OCI-LY3 (cell line): ENCODE measurements around the gene SACM1L.

Experiments
- H2AFZ ChIP-seq: fragments of 200-600, 300-600 bp; shearing (Covaris generic); 2 replicates; pipeline ENCODE4 v1.6.0; 2014; ENCODE audit warnings: antibody characterized with exemption, low read depth, low read length
- H3K27ac ChIP-seq: fragments of 200-600, 300-600 bp; sonication (generic); 2 replicates; pipeline ENCODE4 v1.5.1; 2014; ENCODE audit warnings: mild to moderate bottlenecking, low read length, moderate library complexity, mixed read lengths
- H3K27me3 ChIP-seq: fragments of 200-600, 300-600 bp; sonication (generic); 2 replicates; pipeline ENCODE4 v1.6.1; 2014; ENCODE audit warnings: low read depth, low read length, mixed read lengths
- H3K36me3 ChIP-seq: fragments of 200-600, 300-600 bp; sonication (generic); replicated peaks from 2 replicates; pipeline ENCODE3; 2014; ENCODE audit warnings: low read depth, low read length, mixed read lengths
- H3K4me1 ChIP-seq: fragments of 300-600, 200-600 bp; sonication (generic); 2 replicates; pipeline ENCODE4 v1.6.1; 2014; ENCODE audit warnings: low read length, mixed read lengths
- H3K4me2 ChIP-seq: fragments of 200-600, 300-600 bp; sonication (generic); 2 replicates; pipeline ENCODE4 v1.6.1; 2014; ENCODE audit warnings: low read length, mixed read lengths
- H3K4me3 ChIP-seq: fragments of 300-600, 200-600 bp; sonication (generic); 2 replicates; pipeline ENCODE4 v1.5.1; 2014; ENCODE audit warnings: antibody characterized with exemption, mild to moderate bottlenecking, low read length, moderate library complexity
- H3K79me2 ChIP-seq: fragments of 300-600, 200-600 bp; shearing (Covaris generic); 2 replicates; pipeline ENCODE4 v1.6.1; 2014; ENCODE audit warnings: mild to moderate bottlenecking, low read length, mixed read lengths
- H3K9ac ChIP-seq: fragments of 300-600, 200-600 bp; shearing (Covaris generic); 2 replicates; pipeline ENCODE4 v1.6.0; 2014; ENCODE audit warnings: mild to moderate bottlenecking, low read length, moderate library complexity
- H3K9me3 ChIP-seq: fragments of 200-600, 300-600 bp; shearing (Covaris generic); 2 replicates; pipeline ENCODE4 v1.6.1; 2014; ENCODE audit warnings: low read length, mixed read lengths; ENCODE audit not compliant: insufficient read depth
- H4K20me1 ChIP-seq: fragments of 200-600, 300-600 bp; sonication (generic); 2 replicates; pipeline ENCODE4 v1.6.1; 2016; ENCODE audit warnings: low read length, mixed read lengths; ENCODE audit not compliant: insufficient read depth
- EZH2phosphoT487 ChIP-seq: fragments of 200-600 bp; shearing (Covaris generic); IDR thresholded peaks from 2 replicates; pipeline ENCODE4 v1.6.1; 2018; ENCODE audit warnings: antibody characterized with exemption, mixed run types, low read depth
- TF ChIP-seq, protein P1 (sequence below): fragments of 200-600, 300-600 bp; sonication (generic); IDR thresholded peaks from 2 replicates; pipeline ENCODE4 v1.5.1; 2014; ENCODE audit warnings: antibody characterized with exemption, low read length, low read depth

SACM1L gene

DNA sequence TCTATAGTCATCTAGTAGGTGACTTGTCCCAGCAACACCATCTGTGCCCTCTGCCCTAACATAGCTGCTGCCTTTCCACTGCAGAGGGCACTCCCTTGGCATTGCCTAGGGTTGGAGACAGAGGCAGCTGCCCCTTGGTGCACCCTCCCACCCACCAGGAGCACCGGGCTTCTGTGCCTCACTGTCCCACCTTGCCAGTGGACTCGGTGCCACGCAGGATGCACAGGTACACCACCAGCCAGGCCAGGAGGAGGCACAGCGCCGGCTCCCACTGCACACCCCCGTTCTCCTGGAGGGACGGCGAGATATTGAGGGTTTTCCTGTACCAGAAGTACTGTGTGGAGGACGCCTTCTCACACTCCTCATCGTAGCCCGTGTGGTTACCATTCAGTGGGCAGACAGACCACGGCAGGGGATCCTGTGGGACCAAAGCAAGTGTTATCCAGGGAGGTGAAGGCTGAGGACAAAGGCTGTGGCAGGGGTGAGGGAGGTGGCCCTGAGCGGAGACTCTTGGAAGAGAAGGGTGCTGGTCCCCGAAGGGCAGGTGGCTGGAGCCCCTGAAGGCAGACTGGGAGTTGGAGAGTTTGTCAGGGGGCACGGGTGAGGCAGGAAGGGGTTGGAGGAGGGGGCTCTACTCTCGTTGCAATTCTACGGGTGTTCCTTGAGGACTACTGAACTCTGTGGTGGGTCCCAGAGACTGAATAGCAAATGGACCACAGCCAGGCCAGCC is 86.5 kb downstream of the SACM1L start:
- Histone ChIP-seq H3K36me3 (no peaks in the 10 kb centered on the region), H3K4me1 (no peaks in the 10 kb centered on the region), H3K27me3 (peaks cover 38% of the 10 kb centered on the region), H3K27ac (no peak overlapping the region), H3K9ac (no peak overlapping the region), H3K4me2 (no peak overlapping the region), H2AFZ (no peak overlapping the region), H4K20me1 (no peaks in the 10 kb centered on the region), H3K9me3 (no peaks in the 10 kb centered on the region), H3K4me3 (no peak overlapping the region), H3K79me2 (no peaks in the 10 kb centered on the region)
- TF ChIP-seq, protein P1, sequence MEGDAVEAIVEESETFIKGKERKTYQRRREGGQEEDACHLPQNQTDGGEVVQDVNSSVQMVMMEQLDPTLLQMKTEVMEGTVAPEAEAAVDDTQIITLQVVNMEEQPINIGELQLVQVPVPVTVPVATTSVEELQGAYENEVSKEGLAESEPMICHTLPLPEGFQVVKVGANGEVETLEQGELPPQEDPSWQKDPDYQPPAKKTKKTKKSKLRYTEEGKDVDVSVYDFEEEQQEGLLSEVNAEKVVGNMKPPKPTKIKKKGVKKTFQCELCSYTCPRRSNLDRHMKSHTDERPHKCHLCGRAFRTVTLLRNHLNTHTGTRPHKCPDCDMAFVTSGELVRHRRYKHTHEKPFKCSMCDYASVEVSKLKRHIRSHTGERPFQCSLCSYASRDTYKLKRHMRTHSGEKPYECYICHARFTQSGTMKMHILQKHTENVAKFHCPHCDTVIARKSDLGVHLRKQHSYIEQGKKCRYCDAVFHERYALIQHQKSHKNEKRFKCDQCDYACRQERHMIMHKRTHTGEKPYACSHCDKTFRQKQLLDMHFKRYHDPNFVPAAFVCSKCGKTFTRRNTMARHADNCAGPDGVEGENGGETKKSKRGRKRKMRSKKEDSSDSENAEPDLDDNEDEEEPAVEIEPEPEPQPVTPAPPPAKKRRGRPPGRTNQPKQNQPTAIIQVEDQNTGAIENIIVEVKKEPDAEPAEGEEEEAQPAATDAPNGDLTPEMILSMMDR, result no peak
- no peak for TF ChIP-seq EZH2phosphoT487

DNA sequence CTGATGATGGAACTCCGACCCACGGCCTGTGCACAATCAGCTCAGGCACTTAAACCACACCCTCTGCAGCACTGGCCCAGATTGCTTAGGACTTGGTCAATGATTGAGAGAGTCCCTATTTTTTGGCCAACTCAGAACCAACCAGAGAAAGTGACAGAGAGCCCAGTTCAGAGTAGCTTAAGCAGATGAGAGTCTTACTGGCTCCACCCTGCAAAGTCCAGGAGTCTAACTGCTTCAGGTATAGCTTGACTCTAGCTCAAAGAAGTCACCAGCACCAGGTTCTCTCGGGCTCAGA is 87.1 kb downstream of the SACM1L start:
- no peak overlapping the region for H3K4me2 ChIP-seq
- H3K9me3 ChIP-seq, result no peaks in the 10 kb centered on the region

DNA sequence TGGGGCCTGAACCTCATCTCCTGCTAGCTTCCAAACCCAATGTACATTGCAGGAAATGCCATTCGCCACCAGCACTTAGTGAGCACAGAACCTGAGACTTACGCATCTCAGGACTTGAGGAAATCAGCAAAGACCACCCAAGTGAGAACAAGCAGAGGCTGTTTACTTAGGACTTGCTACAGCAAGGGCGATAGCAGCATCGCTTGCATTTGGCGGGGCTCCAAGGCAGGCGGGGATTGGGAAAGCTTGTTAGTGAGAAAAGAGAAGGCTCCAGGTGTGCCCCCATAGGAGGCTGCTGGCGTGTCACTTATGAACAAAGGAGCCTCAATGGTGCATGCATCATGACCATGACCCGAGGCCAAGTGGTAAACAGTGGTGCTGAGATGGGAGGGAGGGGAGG is 87.4 kb downstream of the SACM1L start:
- Histone ChIP-seq H3K9me3 (no peaks in the 10 kb centered on the region), H4K20me1 (no peaks in the 10 kb centered on the region), H2AFZ (no peak overlapping the region), H3K27ac (no peak overlapping the region), H3K79me2 (no peaks in the 10 kb centered on the region), H3K9ac (no peak overlapping the region), H3K27me3 (peaks cover 34% of the 10 kb centered on the region), H3K4me3 (no peak overlapping the region), H3K4me1 (no peaks in the 10 kb centered on the region), H3K36me3 (no peaks in the 10 kb centered on the region), H3K4me2 (no peak overlapping the region)
- TF ChIP-seq, protein P1, result no peak
- TF ChIP-seq EZH2phosphoT487, result no peak

More for the DNA sequence above, 87.1 kb downstream of the SACM1L start:
- no peak for TF ChIP-seq EZH2phosphoT487
- TF ChIP-seq, protein P1, result no peak
- Histone ChIP-seq H4K20me1 (no peaks in the 10 kb centered on the region), H3K4me3 (no peak overlapping the region), H3K4me1 (no peaks in the 10 kb centered on the region), H2AFZ (no peak overlapping the region), H3K27me3 (peaks cover 34% of the 10 kb centered on the region), H3K79me2 (no peaks in the 10 kb centered on the region), H3K27ac (no peak overlapping the region), H3K9ac (no peak overlapping the region), H3K36me3 (no peaks in the 10 kb centered on the region)

GRCh38 chr3:45777111-45777745 is 88.0 kb downstream of the SACM1L start:
- Histone ChIP-seq H3K9me3 (no peaks in the 10 kb centered on the region), H3K4me2 (no peak overlapping the region), H2AFZ (no peak overlapping the region), H3K9ac (no peak overlapping the region), H3K79me2 (no peaks in the 10 kb centered on the region), H3K27me3 (peaks cover 37% of the 10 kb centered on the region), H3K36me3 (no peaks in the 10 kb centered on the region), H4K20me1 (no peaks in the 10 kb centered on the region), H3K4me3 (no peak overlapping the region), H3K4me1 (no peaks in the 10 kb centered on the region), H3K27ac (no peak overlapping the region)
- no peak for TF ChIP-seq EZH2phosphoT487
- TF ChIP-seq, protein P1, result no peak
